ENCODE results near the gene GAS2L1.

GAS2L1 gene

GRCh38 chr22:29275819-29276565, 30.5 kb upstream of the GAS2L1 start:
- no peak overlapping the region; the same call in 1 of the 2 replicates for H3K9ac ChIP-seq (ENCODE audit: low read depth, low read length)
- peaks cover 96% of the 10 kb centered on the region for H3K36me3 ChIP-seq (ENCODE audit: control insufficient read depth, insufficient read depth, low read length)
- peaks cover 9% of the 10 kb centered on the region for H3K4me1 ChIP-seq (ENCODE audit: control insufficient read depth, insufficient read depth, low read length)
- no peak overlapping the region for H3K27ac ChIP-seq (ENCODE audit: low read depth, low read length)
- no peaks in the 10 kb centered on the region for H3K9me3 ChIP-seq (ENCODE audit: control insufficient read depth, insufficient read depth, low read length)
- H3K27me3 ChIP-seq (ENCODE audit: control insufficient read depth, insufficient read depth, low read length) = no peaks in the 10 kb centered on the region
- H3K4me3 ChIP-seq (ENCODE audit: low read depth, low read length) = no peak overlapping the region

GRCh38 chr22:29277927-29278326, 28.5 kb upstream of the GAS2L1 start:
- H3K4me1 ChIP-seq (ENCODE audit: control insufficient read depth, insufficient read depth, low read length) = peaks cover 6% of the 10 kb centered on the region; the same call in 1 of the 2 replicates
- H3K27ac ChIP-seq (ENCODE audit: low read depth, low read length) = no peak overlapping the region
- no peaks in the 10 kb centered on the region for H3K27me3 ChIP-seq (ENCODE audit: control insufficient read depth, insufficient read depth, low read length)
- no peaks in the 10 kb centered on the region for H3K9me3 ChIP-seq (ENCODE audit: control insufficient read depth, insufficient read depth, low read length)
- H3K36me3 ChIP-seq (ENCODE audit: control insufficient read depth, insufficient read depth, low read length) = peaks cover 93% of the 10 kb centered on the region
- H3K9ac ChIP-seq (ENCODE audit: low read depth, low read length) = no peak overlapping the region
- no peak overlapping the region for H3K4me3 ChIP-seq (ENCODE audit: low read depth, low read length)

- no peak overlapping the region for H3K9ac ChIP-seq (ENCODE audit: low read depth, low read length)
- no peaks in the 10 kb centered on the region for H3K27me3 ChIP-seq (ENCODE audit: control insufficient read depth, insufficient read depth, low read length)
- H3K4me1 ChIP-seq (ENCODE audit: control insufficient read depth, insufficient read depth, low read length) = no peaks in the 10 kb centered on the region
- peaks cover 94% of the 10 kb centered on the region for H3K36me3 ChIP-seq (ENCODE audit: control insufficient read depth, insufficient read depth, low read length)
- H3K9me3 ChIP-seq (ENCODE audit: control insufficient read depth, insufficient read depth, low read length) = no peaks in the 10 kb centered on the region
- no peak overlapping the region for H3K27ac ChIP-seq (ENCODE audit: low read depth, low read length)
- no peak overlapping the region for H3K4me3 ChIP-seq (ENCODE audit: low read depth, low read length)
Observed at GRCh38 chr22:29284196-29284595, 22.3 kb upstream of the GAS2L1 start.

GRCh38 chr22:29288837-29289236, 17.6 kb upstream of the GAS2L1 start:
- H3K4me3 ChIP-seq (ENCODE audit: low read depth, low read length) = no peak overlapping the region
- H3K27me3 ChIP-seq (ENCODE audit: control insufficient read depth, insufficient read depth, low read length) = no peaks in the 10 kb centered on the region
- H3K9me3 ChIP-seq (ENCODE audit: control insufficient read depth, insufficient read depth, low read length) = no peaks in the 10 kb centered on the region
- H3K36me3 ChIP-seq (ENCODE audit: control insufficient read depth, insufficient read depth, low read length) = peaks cover 99% of the 10 kb centered on the region
- no peak overlapping the region for H3K9ac ChIP-seq (ENCODE audit: low read depth, low read length)
- H3K4me1 ChIP-seq (ENCODE audit: control insufficient read depth, insufficient read depth, low read length) = no peaks in the 10 kb centered on the region
- no peak overlapping the region for H3K27ac ChIP-seq (ENCODE audit: low read depth, low read length)

- no peak overlapping the region for H3K27ac ChIP-seq (ENCODE audit: low read depth, low read length)
- H3K36me3 ChIP-seq (ENCODE audit: control insufficient read depth, insufficient read depth, low read length) = peaks cover 99% of the 10 kb centered on the region
- no peak overlapping the region for H3K4me3 ChIP-seq (ENCODE audit: low read depth, low read length)
- no peak overlapping the region for H3K9ac ChIP-seq (ENCODE audit: low read depth, low read length)
- H3K9me3 ChIP-seq (ENCODE audit: control insufficient read depth, insufficient read depth, low read length) = no peaks in the 10 kb centered on the region
- H3K27me3 ChIP-seq (ENCODE audit: control insufficient read depth, insufficient read depth, low read length) = no peaks in the 10 kb centered on the region
- no peaks in the 10 kb centered on the region for H3K4me1 ChIP-seq (ENCODE audit: control insufficient read depth, insufficient read depth, low read length)
Observed at GRCh38 chr22:29290061-29290460, 16.4 kb upstream of the GAS2L1 start.

GRCh38 chr22:29291215-29291614, 15.2 kb upstream of the GAS2L1 start:
- no peak overlapping the region for H3K9ac ChIP-seq (ENCODE audit: low read depth, low read length)
- no peaks in the 10 kb centered on the region for H3K27me3 ChIP-seq (ENCODE audit: control insufficient read depth, insufficient read depth, low read length)
- no peaks in the 10 kb centered on the region for H3K9me3 ChIP-seq (ENCODE audit: control insufficient read depth, insufficient read depth, low read length)
- no peak overlapping the region for H3K4me3 ChIP-seq (ENCODE audit: low read depth, low read length)
- H3K4me1 ChIP-seq (ENCODE audit: control insufficient read depth, insufficient read depth, low read length) = no peaks in the 10 kb centered on the region
- H3K36me3 ChIP-seq (ENCODE audit: control insufficient read depth, insufficient read depth, low read length) = peaks cover 99% of the 10 kb centered on the region
- H3K27ac ChIP-seq (ENCODE audit: low read depth, low read length) = no peak overlapping the region

GRCh38 chr22:29292379-29292778, 14.1 kb upstream of the GAS2L1 start:
- H3K36me3 ChIP-seq (ENCODE audit: control insufficient read depth, insufficient read depth, low read length) = peaks cover 100% of the 10 kb centered on the region

GRCh38 chr22:29298641-29299040, 7.8 kb upstream of the GAS2L1 start:
- Histone ChIP-seq H3K4me3 (ENCODE audit: low read depth, low read length) (no peak overlapping the region), H3K27ac (ENCODE audit: low read depth, low read length) (no peak overlapping the region), H3K36me3 (ENCODE audit: control insufficient read depth, insufficient read depth, low read length) (peaks cover 73% of the 10 kb centered on the region), H3K9ac (ENCODE audit: low read depth, low read length) (no peak overlapping the region), H3K27me3 (ENCODE audit: control insufficient read depth, insufficient read depth, low read length) (no peaks in the 10 kb centered on the region), H3K4me1 (ENCODE audit: control insufficient read depth, insufficient read depth, low read length) (no peaks in the 10 kb centered on the region), H3K9me3 (ENCODE audit: control insufficient read depth, insufficient read depth, low read length) (no peaks in the 10 kb centered on the region)

More at GRCh38 chr22:29292379-29292778, 14.1 kb upstream of the GAS2L1 start:
- Histone ChIP-seq H3K27ac (ENCODE audit: low read depth, low read length) (no peak overlapping the region), H3K27me3 (ENCODE audit: control insufficient read depth, insufficient read depth, low read length) (no peaks in the 10 kb centered on the region), H3K4me1 (ENCODE audit: control insufficient read depth, insufficient read depth, low read length) (no peaks in the 10 kb centered on the region), H3K9me3 (ENCODE audit: control insufficient read depth, insufficient read depth, low read length) (no peaks in the 10 kb centered on the region), H3K9ac (ENCODE audit: low read depth, low read length) (no peak overlapping the region), H3K4me3 (ENCODE audit: low read depth, low read length) (no peak overlapping the region)

- H3K4me3 ChIP-seq (ENCODE audit: low read depth, low read length) = no peak overlapping the region
- H3K27ac ChIP-seq (ENCODE audit: low read depth, low read length) = no peak overlapping the region
- no peaks in the 10 kb centered on the region for H3K9me3 ChIP-seq (ENCODE audit: control insufficient read depth, insufficient read depth, low read length)
- H3K9ac ChIP-seq (ENCODE audit: low read depth, low read length) = no peak overlapping the region
- H3K4me1 ChIP-seq (ENCODE audit: control insufficient read depth, insufficient read depth, low read length) = no peaks in the 10 kb centered on the region
- peaks cover 67% of the 10 kb centered on the region for H3K36me3 ChIP-seq (ENCODE audit: control insufficient read depth, insufficient read depth, low read length)
- H3K27me3 ChIP-seq (ENCODE audit: control insufficient read depth, insufficient read depth, low read length) = no peaks in the 10 kb centered on the region
Observed at GRCh38 chr22:29299136-29299900, 7.1 kb upstream of the GAS2L1 start.

GRCh38 chr22:29300467-29300806, 6.0 kb upstream of the GAS2L1 start:
- H3K27ac ChIP-seq (ENCODE audit: low read depth, low read length) = no peak overlapping the region
- no peaks in the 10 kb centered on the region; the same call in 1 of the 2 replicates for H3K4me1 ChIP-seq (ENCODE audit: control insufficient read depth, insufficient read depth, low read length)
- H3K9ac ChIP-seq (ENCODE audit: low read depth, low read length) = no peak overlapping the region
- H3K36me3 ChIP-seq (ENCODE audit: control insufficient read depth, insufficient read depth, low read length) = peaks cover 56% of the 10 kb centered on the region
- no peaks in the 10 kb centered on the region for H3K27me3 ChIP-seq (ENCODE audit: control insufficient read depth, insufficient read depth, low read length)
- H3K4me3 ChIP-seq (ENCODE audit: low read depth, low read length) = no peak overlapping the region
- H3K9me3 ChIP-seq (ENCODE audit: control insufficient read depth, insufficient read depth, low read length) = no peaks in the 10 kb centered on the region

Data from HUES48 (cell line).